Adipose tissue (tissue), 3 donors: ENCODE results near the gene MIOS. TPM values are rescaled to one million over a fixed set of nuclear protein-coding genes. Genes with fewer than 3 reads are reported as not detected.
"Not testable (repeated sequence)": the region's sequence is repeated elsewhere in the genome, so short reads cannot be mapped to it uniquely, and the experiment has no call there.

Experiments used
- H3K27ac ChIP-seq: one replicate; pipeline ENCODE4 v1.5.1; 2013; ENCODE audit warnings: low read depth, low read length
- WGBS, 3 donors: extraction: QIAGEN DNeasy Blood & Tissue Kit; methylation state at CpG; one replicate each; pipeline ENCODE4 v1.1.7; 2013; 5-methylcytosine and 5-hydroxymethylcytosine counted together
- polyA plus RNA-seq, 3 donors: library from polyadenylated mRNA; stranded (reverse); fragments of 200-250 nt; gene quantifications; one replicate each; pipeline ENCODE4 v1.2.3, GENCODE V29; 2013
- donor health status: healthy with polysubstance abuse.
- donor health status: Bipolar disorder and iron deficiency.
- donor health status: healthy.

MIOS gene
- polyA plus RNA-seq, 3 donors: 12.6 to 15.1 (median 13.5) TPM

- H3K27ac ChIP-seq: no peak overlapping the region
- 80 to 87% (median 82%) methylated on average over 2 of the region's 2 CpGs for WGBS, 3 donors
These were observed 14.5 kb upstream of the MIOS start for GRCh38 chr7:7552199-7552598.

- no peak overlapping the region for H3K27ac ChIP-seq
- 73 to 100% (median 96%) methylated on average over 1 of the region's 1 CpG for WGBS, 3 donors
These were observed 13.3 kb upstream of the MIOS start for GRCh38 chr7:7553386-7553785.

- no peak overlapping the region for H3K27ac ChIP-seq
- 80 to 88% (median 81%) methylated on average over 5 of the region's 5 CpGs for WGBS, 3 donors
These were observed 12.7 kb upstream of the MIOS start for GRCh38 chr7:7554021-7554432.

GRCh38 chr7:7554649-7555575 lies 11.8 kb upstream of the MIOS start:
- H3K27ac ChIP-seq: no peak overlapping the region
- WGBS, 3 donors: 48 to 62% (median 55%) methylated on average over 8 of the region's 8 CpGs

- WGBS, 3 donors: 97 to 100% (median 100%) methylated on average over 1 of the region's 1 CpG
- no peak overlapping the region for H3K27ac ChIP-seq
These were observed 9.8 kb upstream of the MIOS start for GRCh38 chr7:7556852-7557251.

GRCh38 chr7:7557252-7557651 lies 9.4 kb upstream of the MIOS start:
- H3K27ac ChIP-seq: no peak overlapping the region
- WGBS, 3 donors: 94 to 99% (median 97%) methylated on average over 5 of the region's 5 CpGs

GRCh38 chr7:7561591-7561990 lies 5.1 kb upstream of the MIOS start:
- 97 to 98% (median 98%) methylated on average over 5 of the region's 5 CpGs for WGBS, 3 donors
- H3K27ac ChIP-seq: not testable (repeated sequence)

- no peak overlapping the region for H3K27ac ChIP-seq
- WGBS, 3 donors: 73 to 87% (median 77%) methylated on average over 3 of the region's 3 CpGs
These were observed 3.9 kb upstream of the MIOS start for GRCh38 chr7:7562736-7563135.

- no peak overlapping the region for H3K27ac ChIP-seq
- WGBS, 3 donors: 47 to 94% (median 88%) methylated on average over 5 of the region's 5 CpGs
These were observed 3.4 kb upstream of the MIOS start for GRCh38 chr7:7563269-7563668.

- no peak overlapping the region for H3K27ac ChIP-seq
These were observed 2.9 kb upstream of the MIOS start for GRCh38 chr7:7563813-7564212.

GRCh38 chr7:7564323-7564780 lies 2.3 kb upstream of the MIOS start:
- no peak overlapping the region for H3K27ac ChIP-seq
- 61 to 91% (median 82%) methylated on average over 3 of the region's 3 CpGs for WGBS, 3 donors

GRCh38 chr7:7565018-7565680 lies 1.5 kb upstream of the MIOS start:
- 39 to 97% (median 95%) methylated on average over 4 of the region's 4 CpGs for WGBS, 3 donors
- no peak overlapping the region for H3K27ac ChIP-seq

- no peak overlapping the region for H3K27ac ChIP-seq
- 28 to 93% (median 87%) methylated on average over 26 of the region's 26 CpGs for WGBS, 3 donors
These were observed 686 bp upstream of the MIOS start for GRCh38 chr7:7565746-7566650.

GRCh38 chr7:7567898-7568531 lies 1.3 kb downstream of the MIOS start:
- H3K27ac ChIP-seq: no peak overlapping the region

GRCh38 chr7:7568553-7568952 lies 1.9 kb downstream of the MIOS start:
- H3K27ac ChIP-seq: no peak overlapping the region
- 38 to 88% (median 84%) methylated on average over 4 of the region's 4 CpGs for WGBS, 3 donors

More at GRCh38 chr7:7567898-7568531, 1.3 kb downstream of the MIOS start:
- WGBS, 3 donors: 22 to 74% (median 74%) methylated on average over 2 of the region's 2 CpGs

GRCh38 chr7:7569081-7569527 lies 2.4 kb downstream of the MIOS start:
- 37 to 44% (median 42%) methylated on average over 5 of the region's 5 CpGs for WGBS, 3 donors
- no peak overlapping the region for H3K27ac ChIP-seq

- no peak overlapping the region for H3K27ac ChIP-seq
- 57 to 94% (median 93%) methylated on average over 3 of the region's 3 CpGs for WGBS, 3 donors
These were observed 2.9 kb downstream of the MIOS start for GRCh38 chr7:7569615-7570014.

GRCh38 chr7:7570584-7570983 lies 3.9 kb downstream of the MIOS start:
- H3K27ac ChIP-seq: no peak overlapping the region
- 59 to 99% (median 94%) methylated on average over 3 of the region's 3 CpGs for WGBS, 3 donors
